Right atrium auricular region (tissue), 2 donors: ENCODE results near the gene ZNF738. TPM values are rescaled to one million over a fixed set of nuclear protein-coding genes. Genes with fewer than 3 reads are reported as not detected.

ENCODE experiments used
- DNase-seq: peaks from one replicate; pipeline ENCODE4 v3.0.0-alpha.2; 2019; ENCODE audit warnings: low spot score
- H3K27ac ChIP-seq, 2 donors: fragments of 200-600 bp; sonication (generic); 1 replicate in 1 of 2; 2 replicates in 1 of 2; pipeline ENCODE4 v1.5.1; 2016 to 2019
- H3K27me3 ChIP-seq, 2 donors: fragments of 200-600 bp; sonication (generic); one replicate each; pipeline versions ENCODE4 v1.5.1 to v1.6.0; 2017 to 2019
- H3K36me3 ChIP-seq: fragments of 200-600 bp; sonication (generic); one replicate; pipeline ENCODE4 v1.5.1; 2016
- H3K4me1 ChIP-seq, 2 donors: fragments of 200-600 bp; sonication (generic); one replicate each; pipeline versions ENCODE4 v1.5.1 to v1.6.0; 2017 to 2019
- H3K4me3 ChIP-seq, 2 donors: fragments of 200-600 bp; sonication (generic); 1 replicate in 1 of 2; 2 replicates in 1 of 2; pipeline ENCODE4 v1.5.1; 2017 to 2019; ENCODE audit warnings: mild to moderate bottlenecking in 1 of 2, moderate library complexity in 1 of 2
- H3K9me3 ChIP-seq, 2 donors: fragments of 200-600 bp; sonication (generic); one replicate each; pipeline ENCODE4 v1.5.1; 2019
- CTCF ChIP-seq, 2 donors: fragments of 200-600 bp; sonication (generic); IDR thresholded peaks; one replicate each; pipeline ENCODE4 v1.5.1; 2019; ENCODE audit warnings: antibody characterized with exemption in 2 of 2
- total RNA-seq, 2 donors: library from RNA; depleted of rRNA; stranded (reverse); fragments of >200 nt; gene quantifications; one replicate each; pipeline ENCODE4 v1.1.0, GENCODE V29; 2016

Gene ZNF738
- total RNA-seq, 2 donors from 2014 or later, result 2.2 to 2.3 TPM

- H3K27me3 ChIP-seq, result no peaks in the 10 kb centered on the region
- peak within 1 kb of the TSS; percentile 72 to 94 for H3K4me3 ChIP-seq
- DNase-seq, result peak; percentile 98
- peaks cover 4% of the 10 kb centered on the region for H3K36me3 ChIP-seq
- peak within 1 kb of the TSS; percentile 80 to 84 for H3K27ac ChIP-seq
- TF ChIP-seq CTCF (IDR thresholded peaks at IDR 0.05), result no peak
- peaks cover 0 to 11% of the 10 kb centered on the region in 2 donors for H3K4me1 ChIP-seq
- no peaks in the 10 kb centered on the region for H3K9me3 ChIP-seq
Measured at GRCh38 chr19:21396893-21397572, 38.2 kb downstream of the ZNF738 start, which contains the start of gene ZNF493. TSS of gene ZNF493 (plus strand) at chr19:21397133. CDS start at chr19:21397238, 105 bp downstream.

- no peak for DNase-seq
- Histone ChIP-seq H3K27ac (no peak overlapping the region), H3K9me3 (no peaks in the 10 kb centered on the region), H3K27me3 (no peaks in the 10 kb centered on the region), H3K4me3 (no peak overlapping the region), H3K36me3 (peaks cover 4% of the 10 kb centered on the region), H3K4me1 (peaks cover 0 to 11% of the 10 kb centered on the region in 2 donors)
- no peak for TF ChIP-seq CTCF (IDR thresholded peaks at IDR 0.05)
Measured at GRCh38 chr19:21398851-21399250, 40.1 kb downstream of the ZNF738 start.

GRCh38 chr19:21402303-21402985 is 43.6 kb downstream of the ZNF738 start:
- H3K4me3 ChIP-seq, result no peak overlapping the region
- H3K9me3 ChIP-seq, result no peaks in the 10 kb centered on the region
- peaks cover 0 to 11% of the 10 kb centered on the region in 2 donors for H3K4me1 ChIP-seq
- peaks cover 14% of the 10 kb centered on the region for H3K36me3 ChIP-seq
- H3K27ac ChIP-seq, result no peak overlapping the region
- no peak for DNase-seq
- H3K27me3 ChIP-seq, result no peaks in the 10 kb centered on the region
- TF ChIP-seq CTCF (IDR thresholded peaks at IDR 0.05), result no peak

- Histone ChIP-seq H3K4me3 (no peak overlapping the region), H3K27ac (no peak overlapping the region), H3K27me3 (no peaks in the 10 kb centered on the region), H3K4me1 (no peaks in the 10 kb centered on the region), H3K36me3 (peaks cover 35% of the 10 kb centered on the region), H3K9me3 (no peaks in the 10 kb centered on the region)
- DNase-seq, result no peak
- TF ChIP-seq CTCF (IDR thresholded peaks at IDR 0.05), result no peak
Measured at GRCh38 chr19:21410166-21410565, 51.4 kb downstream of the ZNF738 start.

- Histone ChIP-seq H3K4me3 (no peak overlapping the region), H3K4me1 (no peaks in the 10 kb centered on the region), H3K9me3 (peaks cover 18 to 80% of the 10 kb centered on the region in 2 donors), H3K27ac (no peak overlapping the region), H3K27me3 (no peaks in the 10 kb centered on the region), H3K36me3 (peaks cover 15% of the 10 kb centered on the region)
- TF ChIP-seq CTCF (IDR thresholded peaks at IDR 0.05), result no peak
- no peak for DNase-seq
Measured at GRCh38 chr19:21422244-21422643, 63.4 kb downstream of the ZNF738 start.
